Measurements from ENCODE around the gene INSC.
A peak's percentile ranks its signal among the peaks of the same experiment; 100 is the strongest.

INSC gene

DNA sequence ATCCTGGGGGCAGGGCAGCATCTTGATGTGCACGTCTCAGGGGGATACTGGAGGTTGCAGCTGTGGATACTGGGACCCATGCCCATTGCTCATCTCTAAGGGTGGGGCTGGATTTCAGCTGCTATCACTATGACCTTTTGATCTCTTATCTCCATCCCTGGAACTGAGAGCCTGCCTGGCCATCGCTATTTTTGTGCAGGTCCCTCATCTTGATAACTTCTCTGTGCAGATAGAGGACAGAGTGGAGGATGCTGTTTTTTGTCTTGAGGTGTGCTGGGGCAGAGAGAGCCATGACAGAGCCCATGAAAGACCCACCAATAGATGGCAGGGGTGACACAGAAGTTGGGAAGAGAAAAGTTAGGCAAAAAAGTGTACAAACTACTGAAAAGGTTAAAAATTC is 5.1 kb upstream of the INSC start:
- DNase-seq (ENCODE audit: low read depth) = no peak

DNA sequence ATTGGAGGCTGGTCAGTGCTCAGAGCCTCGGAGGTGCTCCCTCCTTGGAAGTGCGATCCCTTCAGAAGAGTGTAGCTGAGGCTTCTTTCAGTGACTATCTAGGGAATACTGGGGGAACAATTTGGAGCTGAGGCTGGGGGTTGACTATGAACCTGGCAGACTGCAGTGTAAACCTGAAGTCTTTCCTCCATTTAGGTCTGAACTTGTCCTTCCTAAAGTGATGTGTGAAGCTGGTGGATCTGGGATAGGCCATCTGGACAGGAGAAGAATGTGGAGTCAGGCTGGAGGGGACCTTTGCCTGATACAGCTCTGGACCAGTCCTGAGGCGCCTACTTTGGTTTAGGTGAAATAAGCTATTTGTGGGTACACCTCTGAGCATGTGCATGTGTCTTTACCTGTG is 3.5 kb upstream of the INSC start:
- DNase-seq (ENCODE audit: low read depth) = no peak

DNA sequence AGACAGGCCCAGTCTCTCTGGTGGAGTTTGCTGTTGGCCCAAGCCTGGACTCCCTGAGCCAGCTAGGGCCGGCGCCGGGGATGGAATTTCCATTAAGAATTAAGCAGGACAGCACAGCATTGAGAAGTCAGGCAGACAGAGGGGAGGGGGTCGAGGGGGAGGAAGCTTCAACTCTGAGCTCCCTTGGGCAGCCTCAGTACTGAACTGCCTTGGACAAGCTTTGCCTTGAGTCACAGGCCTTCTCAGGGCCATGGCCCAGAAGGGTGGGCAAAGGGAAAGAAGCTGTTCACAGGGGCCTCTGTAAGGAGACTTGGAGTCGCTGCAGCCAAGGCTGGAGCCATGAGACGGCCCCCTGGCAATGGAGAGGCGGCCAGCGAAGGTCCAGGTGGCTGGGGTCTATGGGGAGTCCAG is 2.6 kb upstream of the INSC start:
- no peak for DNase-seq (ENCODE audit: low read depth)

DNA sequence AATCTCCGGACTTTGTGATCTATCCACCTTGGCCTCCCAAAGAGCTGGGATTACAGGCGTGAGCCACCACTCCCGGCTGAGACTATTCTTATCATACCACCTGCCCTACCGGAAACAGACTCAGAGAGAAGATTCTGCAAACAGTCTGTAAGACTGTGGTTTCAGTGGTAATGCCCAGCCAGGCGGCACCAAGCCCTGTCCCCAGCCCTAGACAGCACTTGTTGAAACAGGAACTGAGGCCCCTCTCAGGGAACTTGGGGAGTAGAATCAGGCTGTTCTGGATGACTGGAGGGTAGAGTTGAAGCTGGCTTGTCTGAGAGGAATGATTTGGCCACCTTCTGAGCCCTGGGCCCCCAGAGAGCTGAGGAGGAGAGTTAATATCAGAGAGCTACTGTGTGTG is 1.3 kb upstream of the INSC start:
- DNase-seq (ENCODE audit: low read depth) = no peak

DNA sequence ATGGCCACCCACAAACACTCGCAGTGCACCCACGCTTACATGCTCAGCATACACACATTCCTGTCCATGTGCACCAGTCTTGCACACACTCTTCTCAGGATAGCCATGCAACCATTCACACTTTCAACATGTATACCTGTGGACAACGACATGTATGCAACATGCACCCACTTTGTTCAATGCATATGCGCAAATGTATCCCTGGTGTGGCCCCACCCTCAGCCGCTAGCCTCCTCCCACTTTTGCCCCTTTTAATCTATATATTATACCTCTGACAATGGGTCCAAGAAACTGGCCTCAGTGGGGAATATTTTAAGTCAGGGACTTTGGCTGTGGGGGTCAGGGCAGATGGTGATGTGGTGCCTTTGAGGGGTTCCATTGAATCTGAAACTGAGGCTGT is 963 bp downstream of the INSC start:
- no peak for DNase-seq (ENCODE audit: low read depth)

DNA sequence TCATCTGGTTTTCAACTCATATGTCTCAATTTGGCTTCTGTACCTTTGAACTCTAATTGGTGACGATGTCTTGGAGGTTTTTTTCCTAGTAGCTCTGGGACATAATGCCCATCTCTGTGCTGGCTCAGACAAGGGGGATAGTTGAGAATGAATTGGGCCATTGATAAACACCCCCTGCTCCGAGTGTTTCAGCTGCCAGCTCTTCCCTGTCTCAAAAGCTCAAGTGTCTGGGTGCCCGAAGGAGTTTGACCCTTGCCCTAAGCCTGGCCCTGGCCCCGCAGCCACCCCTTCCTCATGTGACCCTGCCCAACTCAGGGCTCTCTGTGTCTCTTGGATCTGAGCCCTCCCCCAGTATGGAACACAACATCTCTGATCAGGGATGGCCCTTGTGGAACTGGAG is 3.0 kb downstream of the INSC start:
- DNase-seq (ENCODE audit: low read depth) = no peak

DNA sequence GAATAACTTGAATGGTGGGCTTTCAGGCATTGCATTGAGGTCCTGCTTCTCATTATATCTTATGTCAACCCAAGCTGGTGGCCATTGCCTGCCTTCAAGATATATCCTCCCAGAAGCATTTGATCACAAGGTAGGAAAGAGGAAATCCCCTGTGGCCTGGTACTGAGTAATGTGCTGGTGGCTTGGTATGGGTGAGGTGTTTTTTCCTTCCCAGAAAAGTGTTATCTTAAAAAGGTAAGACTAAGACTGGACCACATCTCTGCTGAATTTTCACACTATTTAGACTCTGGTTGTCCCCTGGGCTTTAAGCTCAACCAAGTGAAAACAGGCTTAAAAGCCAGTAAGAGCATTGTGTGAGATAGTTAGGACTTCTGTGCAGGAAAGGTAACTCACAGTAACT is 3.7 kb downstream of the INSC start:
- no peak for DNase-seq (ENCODE audit: low read depth)

DNA sequence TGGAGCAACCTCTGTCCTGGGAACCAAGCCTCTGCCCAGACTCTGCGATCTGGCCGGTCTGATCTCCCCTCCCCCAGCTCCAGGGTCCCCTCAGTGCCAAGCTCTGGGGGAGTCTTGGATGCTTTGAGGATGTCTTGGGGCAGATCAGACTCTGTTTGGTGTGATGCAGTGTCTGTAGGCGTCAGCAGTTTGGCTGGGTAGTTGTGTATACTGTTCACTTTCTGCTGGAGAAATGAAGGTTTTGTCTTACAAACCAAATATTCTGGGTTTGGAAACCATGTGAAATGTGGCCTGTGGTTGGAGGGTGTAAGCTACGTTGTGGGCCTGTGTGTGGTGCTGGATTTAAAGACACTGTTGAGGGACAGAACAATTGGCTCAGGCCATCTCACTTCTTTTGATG is 4.6 kb downstream of the INSC start:
- no peak for DNase-seq (ENCODE audit: low read depth)

DNA sequence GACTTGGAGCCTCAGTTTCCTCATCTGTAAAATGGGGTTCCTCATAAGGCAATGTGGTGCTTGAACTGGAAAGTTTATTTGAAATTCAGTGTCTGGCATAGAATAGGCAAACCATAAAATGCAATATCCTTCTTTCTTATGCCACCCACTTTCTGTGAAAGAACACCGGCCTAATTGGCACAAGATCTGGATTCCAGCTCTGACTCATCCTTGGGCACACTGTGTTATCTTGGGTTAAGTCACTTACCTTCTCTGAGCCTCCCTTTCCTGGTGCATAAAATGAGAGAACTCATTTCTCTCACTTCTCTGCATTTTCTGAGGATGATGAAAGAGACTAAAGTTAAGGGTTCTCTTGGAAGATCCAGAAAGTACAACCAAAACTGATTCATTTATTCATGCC is 5.1 kb downstream of the INSC start:
- DNase-seq (ENCODE audit: low read depth) = no peak

DNA sequence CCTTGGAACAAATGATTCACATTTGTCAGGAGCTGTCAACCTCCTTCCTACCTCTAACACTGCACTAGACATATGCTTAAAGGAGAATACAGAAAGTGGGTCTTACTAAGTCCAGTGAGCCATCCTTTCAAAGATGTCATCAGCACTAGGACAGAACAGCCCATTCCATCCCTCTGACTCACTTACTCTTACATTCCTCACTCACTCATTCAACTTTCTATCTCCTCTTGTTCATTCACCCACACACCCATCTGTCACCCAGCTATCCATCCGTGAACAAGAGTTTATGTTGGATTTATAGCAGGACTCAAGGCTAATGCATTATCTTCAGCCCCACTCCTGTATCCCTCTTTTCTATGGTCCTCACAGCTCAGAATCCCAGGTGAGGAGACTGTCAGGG is 9.1 kb downstream of the INSC start:
- DNase-seq (ENCODE audit: low read depth) = peak; percentile 97

DNA sequence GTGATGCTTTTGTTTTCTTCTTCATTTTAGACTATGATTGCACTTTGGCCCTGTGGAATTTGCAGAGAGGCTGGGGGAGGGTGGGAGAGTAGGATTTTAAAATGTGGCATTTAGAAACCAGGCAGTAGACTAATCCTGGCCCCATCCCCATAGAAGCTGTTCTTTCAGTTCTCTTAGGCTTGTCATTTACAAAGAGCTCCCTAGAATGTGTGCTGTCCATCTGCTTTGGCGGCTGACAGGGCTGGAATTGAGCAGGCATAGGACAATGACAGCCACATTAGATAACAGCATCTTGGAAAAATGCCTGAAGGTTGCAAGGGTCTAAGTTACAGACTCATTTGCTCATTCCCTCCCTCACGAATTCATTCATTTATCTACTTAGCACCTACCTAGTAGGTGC is 9.8 kb downstream of the INSC start:
- DNase-seq (ENCODE audit: low read depth) = no peak

DNA sequence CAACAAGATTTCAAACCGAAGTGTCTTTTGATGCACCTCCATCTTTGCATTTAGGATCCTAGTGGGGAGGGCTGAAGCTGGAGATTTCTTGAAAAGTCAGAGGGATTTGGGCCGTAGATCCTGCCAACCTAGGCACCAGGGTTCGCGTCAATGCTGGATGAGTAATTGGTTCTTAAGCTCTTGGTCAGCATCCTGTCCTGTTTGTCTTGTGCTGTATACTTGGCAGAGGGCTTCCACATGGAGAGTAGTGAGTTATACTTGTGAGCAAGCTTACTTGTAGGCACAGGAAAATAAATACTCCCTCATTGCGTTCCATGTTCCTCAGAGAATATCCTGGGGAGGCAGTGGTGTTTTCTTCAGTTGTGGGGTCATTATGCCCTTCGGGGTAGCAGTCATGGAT is 12.6 kb downstream of the INSC start:
- peak; percentile 93 for DNase-seq (ENCODE audit: low read depth)

DNA sequence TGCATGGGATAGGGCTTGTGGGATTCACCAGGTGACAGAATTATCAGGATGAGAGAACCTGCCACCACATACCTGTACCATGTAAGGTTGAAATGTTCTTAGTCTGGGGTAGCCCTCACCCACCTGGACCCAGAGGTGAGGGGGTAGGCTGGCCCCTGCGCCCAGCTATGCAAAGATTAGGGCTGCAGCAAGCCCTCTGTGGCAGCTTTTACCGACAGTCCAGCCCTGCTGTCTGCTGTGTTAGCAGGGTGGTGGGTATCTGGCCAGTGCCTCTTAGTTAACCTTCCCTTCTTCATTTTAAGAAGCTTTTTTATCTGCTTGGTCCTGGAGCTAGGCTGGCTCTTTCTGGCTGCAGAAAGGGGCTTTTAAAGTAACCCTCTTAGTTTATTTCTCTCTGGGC is 13.9 kb downstream of the INSC start:
- no peak for DNase-seq (ENCODE audit: low read depth)

DNA sequence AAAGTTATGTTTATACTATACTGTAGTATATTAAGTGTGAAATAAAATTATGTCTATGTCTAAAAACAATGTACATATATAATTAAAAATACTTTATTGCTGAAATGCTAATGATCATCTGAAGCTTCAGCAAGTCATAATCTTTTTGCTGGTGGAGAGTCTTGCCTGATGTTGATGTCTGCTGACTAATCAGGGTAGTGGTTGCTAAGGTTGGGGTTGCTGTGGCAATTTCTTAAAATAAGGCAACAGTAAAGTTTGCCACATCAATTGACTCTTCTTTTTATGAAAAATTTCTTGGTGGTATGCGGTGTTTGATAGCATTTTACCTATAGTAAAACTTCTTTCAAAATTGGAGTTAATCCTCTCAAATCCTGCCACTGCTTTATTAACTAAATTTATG is 21.4 kb downstream of the INSC start:
- DNase-seq (ENCODE audit: low read depth) = no peak

DNA sequence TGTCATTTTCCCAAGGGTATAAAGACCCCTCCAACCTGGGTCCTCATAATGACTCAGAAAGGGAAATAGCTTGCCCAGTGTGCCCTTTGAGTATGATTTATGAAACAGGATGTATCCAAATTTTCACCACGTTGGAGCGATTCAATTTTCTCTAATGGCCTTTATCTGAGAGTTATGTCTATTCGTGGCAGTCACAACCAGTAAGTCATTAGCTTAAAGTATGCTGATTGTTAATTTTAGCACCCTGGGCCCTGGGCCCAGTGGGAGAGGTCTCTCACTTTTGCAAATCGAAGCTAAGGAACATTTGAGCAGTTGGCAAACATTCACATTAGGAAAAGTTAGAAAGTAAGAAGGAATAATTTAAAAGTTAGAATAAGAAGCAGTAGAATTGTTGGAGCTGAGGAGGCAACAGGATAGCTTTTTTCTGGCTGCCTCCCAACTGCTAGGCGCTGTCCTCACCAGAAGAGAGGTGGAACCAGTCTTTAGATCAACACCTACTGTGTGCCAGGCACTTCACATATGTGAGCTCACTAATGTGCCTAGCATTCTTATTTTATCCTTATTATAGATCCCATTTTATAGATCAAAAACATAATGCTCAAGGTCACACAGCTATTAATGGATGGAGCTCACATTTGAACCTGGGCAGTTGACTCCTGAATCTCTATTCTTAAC is 24.5 kb downstream of the INSC start:
- DNase-seq (ENCODE audit: low read depth) = no peak

DNA sequence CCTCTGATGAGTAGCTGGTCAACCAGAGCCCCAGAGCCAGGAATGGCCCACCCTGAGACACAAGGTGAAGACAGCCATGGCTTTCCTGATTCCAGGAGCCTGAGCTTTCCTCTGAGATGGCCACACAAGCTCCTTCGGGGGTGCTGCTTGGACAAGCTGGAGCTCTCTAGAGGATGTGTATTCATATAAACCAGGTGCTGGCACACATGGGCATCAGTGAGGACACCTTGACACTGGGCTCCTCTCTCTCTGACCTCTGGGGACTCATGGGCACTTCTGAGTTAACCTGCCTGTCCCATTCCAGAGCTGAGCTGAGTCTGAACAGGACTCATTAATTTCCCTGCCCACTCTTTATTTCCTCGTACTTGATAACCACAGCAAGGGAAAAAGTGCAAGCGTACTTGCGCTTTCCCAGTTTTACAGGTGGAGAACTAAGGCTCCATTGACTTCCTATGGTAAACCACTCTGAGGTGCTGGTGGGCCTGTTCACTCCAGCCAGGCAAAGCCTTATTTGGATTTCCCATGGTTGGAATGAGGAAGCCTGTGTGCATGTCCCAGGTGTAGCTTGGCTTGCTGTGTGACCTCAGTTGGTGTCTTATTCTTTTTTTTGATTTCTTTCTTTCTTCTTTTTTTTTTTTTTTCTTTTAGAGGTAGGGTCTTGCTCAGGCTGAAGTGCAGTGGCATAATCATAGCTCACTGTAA is 25.4 kb downstream of the INSC start:
- DNase-seq (ENCODE audit: low read depth) = no peak

DNA sequence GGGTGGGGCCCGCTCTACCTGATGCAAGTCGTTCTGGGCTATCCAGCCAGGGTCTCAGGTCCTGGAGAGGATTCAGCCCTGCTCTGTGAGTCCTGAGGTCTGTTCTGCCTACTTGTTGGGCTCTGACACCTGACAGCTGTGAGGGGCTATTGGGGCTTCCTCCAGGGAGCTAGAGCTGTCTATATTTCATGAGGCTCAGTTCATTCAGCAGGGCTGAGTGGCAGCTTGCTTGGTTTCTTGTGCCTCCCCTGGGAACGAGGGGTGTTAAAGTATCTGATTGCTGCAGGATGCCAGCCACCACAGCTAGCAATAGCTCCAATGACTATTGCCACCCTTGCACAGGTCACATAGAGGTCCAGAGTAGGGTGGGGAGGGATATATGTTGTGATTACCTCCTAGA is 26.7 kb downstream of the INSC start:
- no peak for DNase-seq (ENCODE audit: low read depth)

DNA sequence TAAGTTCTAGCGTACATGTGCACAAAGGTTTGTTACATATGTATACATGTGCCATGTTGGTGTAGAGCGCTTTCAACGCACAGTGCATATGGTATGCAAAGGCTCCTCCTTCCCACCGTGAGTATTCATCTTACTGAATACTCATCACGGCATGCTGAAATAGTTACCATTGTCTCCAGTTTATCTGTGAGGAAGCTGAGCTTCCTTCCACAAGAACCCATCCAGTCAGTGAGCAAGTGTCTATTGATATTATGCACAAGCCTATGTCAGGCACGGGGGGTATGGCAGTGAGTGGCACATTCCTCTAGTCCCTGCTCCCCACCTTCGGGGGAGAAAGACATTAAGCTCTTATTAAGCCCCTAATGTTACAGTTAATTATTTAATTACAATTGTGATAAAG is 28.1 kb downstream of the INSC start:
- no peak for DNase-seq (ENCODE audit: low read depth)

DNA sequence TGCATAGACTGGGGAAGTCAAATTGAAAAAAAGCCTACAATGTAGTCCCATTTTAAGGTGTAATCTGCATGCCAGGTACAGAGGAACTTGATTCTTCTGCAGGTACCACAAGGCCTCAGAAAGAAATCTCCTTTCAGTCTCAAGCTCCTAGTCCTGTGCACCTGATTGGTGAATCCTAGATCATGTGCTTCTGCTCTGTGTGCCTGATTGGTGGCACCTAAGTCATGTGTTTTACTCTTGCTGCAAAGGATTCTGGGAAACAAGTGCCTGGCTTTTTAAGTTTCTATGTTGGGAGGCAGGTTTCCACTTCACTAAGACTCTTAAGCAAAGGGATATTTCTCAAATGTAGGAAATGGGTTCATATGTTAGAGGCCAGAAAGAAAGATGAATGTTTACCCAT is 29.1 kb downstream of the INSC start:
- no peak for DNase-seq (ENCODE audit: low read depth)

DNA sequence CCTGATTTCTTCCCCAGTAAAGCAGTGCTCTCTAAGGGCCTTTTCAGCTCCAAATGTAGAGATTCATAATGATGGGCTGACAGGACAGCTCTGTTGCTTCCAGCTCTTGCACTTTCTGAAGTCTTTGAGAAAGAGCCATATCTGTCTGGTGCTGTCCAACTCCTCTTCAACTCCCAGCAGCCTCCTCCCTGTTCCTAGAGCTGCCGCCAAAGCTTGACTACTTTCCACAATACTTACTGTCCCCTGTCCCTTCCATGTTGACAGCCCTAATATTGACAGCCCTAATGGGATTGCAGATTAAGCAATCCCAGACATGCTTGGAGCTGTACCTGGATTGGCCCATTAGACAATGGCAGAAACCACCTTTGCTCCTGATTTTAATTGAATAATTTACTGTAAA is 29.6 kb downstream of the INSC start:
- no peak for DNase-seq (ENCODE audit: low read depth)

DNA sequence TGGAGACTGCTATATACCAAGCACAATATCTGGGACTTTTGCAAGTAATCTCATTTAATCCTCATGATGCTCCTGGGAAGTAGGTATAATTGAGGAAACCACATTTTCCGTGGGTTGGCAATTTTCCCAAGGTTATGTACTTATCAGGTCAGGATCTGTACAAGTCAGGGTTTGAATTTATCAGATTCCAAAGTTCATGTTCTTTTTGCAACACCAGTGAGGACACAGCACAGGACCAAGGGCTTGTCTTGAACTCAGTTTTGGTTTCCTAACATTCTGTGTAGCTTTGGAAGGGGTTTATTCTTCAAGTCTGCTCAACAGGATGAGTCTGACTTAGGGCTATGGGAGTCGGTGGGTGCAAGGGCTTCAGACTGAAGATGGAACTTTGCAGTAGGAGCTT is 30.4 kb downstream of the INSC start:
- no peak for DNase-seq (ENCODE audit: low read depth)

DNA sequence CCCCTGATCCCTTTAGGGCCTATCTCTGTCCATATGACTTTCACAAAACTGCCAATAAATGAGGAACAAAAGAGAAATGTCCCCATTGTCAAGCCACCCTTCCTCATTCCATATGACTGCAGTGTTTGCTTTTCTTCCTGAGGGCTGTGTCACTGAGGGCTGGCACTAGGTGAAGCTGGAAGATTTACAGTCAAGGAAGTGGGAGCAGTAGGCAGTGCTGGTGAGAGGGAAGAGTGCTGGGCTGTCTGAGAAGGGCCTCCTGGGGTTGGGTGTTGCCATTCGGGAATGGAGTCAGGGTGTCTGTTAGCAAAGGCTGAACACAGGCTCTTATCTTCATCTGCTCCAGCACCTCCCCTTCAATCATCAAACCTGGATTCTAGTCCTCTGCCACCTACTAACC is 30.9 kb downstream of the INSC start:
- no peak for DNase-seq (ENCODE audit: low read depth)

DNA sequence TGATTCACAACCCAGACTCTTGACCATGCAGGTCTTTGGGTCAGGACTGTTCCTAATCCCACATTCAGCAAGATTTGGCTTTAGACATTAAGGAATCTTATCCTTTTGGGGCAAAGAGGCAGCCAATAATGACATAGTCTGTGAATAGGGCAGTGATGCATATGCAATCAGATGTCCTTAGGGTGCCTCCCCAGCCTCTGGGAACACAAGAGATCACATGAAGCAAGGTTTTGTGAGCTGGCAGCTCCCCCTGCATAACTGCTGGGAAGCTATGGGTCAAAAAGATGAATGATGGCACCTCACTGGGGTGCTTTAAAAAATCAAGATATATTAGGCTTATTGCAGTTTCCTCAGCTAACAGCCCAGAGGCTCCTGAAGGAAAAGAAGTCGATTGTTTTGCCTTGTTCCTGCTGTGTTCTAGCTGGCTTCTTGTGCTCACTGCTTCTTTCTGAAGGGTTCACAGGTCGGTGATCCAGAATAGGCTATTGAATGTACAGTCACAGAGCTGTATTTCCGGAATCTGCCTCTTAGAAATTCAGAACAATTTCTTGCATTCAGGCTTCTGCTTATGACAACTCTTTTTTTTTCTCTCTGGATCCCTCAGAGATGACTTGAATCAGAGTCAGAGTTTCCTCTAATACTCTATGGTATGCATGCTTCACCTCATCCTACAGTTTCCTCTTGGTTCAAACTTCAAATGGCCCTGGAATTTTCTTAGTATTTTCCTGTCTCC is 31.7 kb downstream of the INSC start:
- peak; percentile 86 for DNase-seq (ENCODE audit: low read depth)

DNA sequence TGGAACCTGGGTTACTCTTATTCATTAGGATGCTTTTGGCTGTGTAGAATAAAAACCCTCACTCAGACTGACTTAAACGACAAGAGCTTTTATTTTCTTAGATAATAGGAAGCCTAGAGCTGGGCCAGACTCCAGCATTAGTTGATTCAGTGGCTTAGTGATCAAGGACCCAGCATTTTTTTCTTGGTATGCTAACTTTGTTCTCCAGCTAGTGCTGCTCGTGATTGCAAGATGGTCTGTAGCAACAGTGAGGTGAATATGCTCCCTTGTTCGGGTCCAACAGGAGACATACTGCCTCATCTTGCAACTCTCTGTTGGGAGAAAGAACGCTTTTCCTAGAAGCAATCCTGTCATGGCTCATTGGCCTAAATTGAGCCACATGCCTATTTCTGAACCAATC is 33.4 kb downstream of the INSC start:
- no peak for DNase-seq (ENCODE audit: low read depth)
